Vagina (tissue), 2 donors: Measurements from ENCODE around the gene DAGLA.

Experiments
- CTCF ChIP-seq, 3 experiments: fragments of 450-650 bp in 2 of 3; fragments of 200-600 bp in 1 of 3; sonication (generic) in 1 of 3; IDR thresholded peaks; one replicate each; pipeline ENCODE4 v1.5.1; 2017 to 2019; ENCODE audit warnings: antibody characterized with exemption in 3 of 3, mild to moderate bottlenecking in 2 of 3, moderate library complexity in 2 of 3
- POLR2A ChIP-seq, 2 donors: fragments of 450-650 bp; IDR thresholded peaks; one replicate each; pipeline ENCODE4 v1.6.1; 2017; ENCODE audit warnings: antibody characterized with exemption in 2 of 2, mild to moderate bottlenecking in 2 of 2, moderate library complexity in 2 of 2
- POLR2AphosphoS5 ChIP-seq, 2 donors: sonication (generic); formaldehyde crosslinking; IDR thresholded peaks; one replicate each; pipeline ENCODE4 v1.9.0; 2017; ENCODE audit warnings: antibody characterized with exemption in 2 of 2, mild to moderate bottlenecking in 2 of 2, low read depth in 1 of 2; ENCODE audit not compliant: insufficient read depth in 1 of 2

GRCh38 chr11:61793829-61794204 is 113.6 kb downstream of the DAGLA start:
- TF ChIP-seq CTCF (IDR thresholded peaks at IDR 0.05) (no peak), POLR2A (IDR thresholded peaks at IDR 0.05) (no peak), POLR2AphosphoS5 (IDR thresholded peaks at IDR 0.05; ENCODE audit: insufficient read depth in 1 of 2, low read depth in 1 of 2) (no peak)
